HEK293 (cell line): ENCODE measurements around the gene ADAMTS12.

Source experiments
- CTCF ChIA-PET: fragments of 350-600 bp; formaldehyde crosslinking; extraction: SDS; loops from one replicate; lab custom pipeline; 2021; ENCODE audit warnings: antibody characterized with exemption; lab: Yijun Ruan, JAX
- POLR2A ChIA-PET: fragments of 300-600 bp; formaldehyde crosslinking; extraction: SDS; loops from one replicate; lab custom pipeline; 2020; ENCODE audit warnings: antibody characterized with exemption, inconsistent platforms; lab: Yijun Ruan, JAX
- H3K27ac ChIP-seq: fragments of 200-500 bp; sonication (Bioruptor generic); 2 replicates; pipeline ENCODE4 v1.5.1; 2014; ENCODE audit warnings: low read depth, low read length, control low read depth, inconsistent platforms; ENCODE audit errors: extremely low read depth
- H3K36me3 ChIP-seq, 2 experiments: fragments of 200-500 bp in 1 of 2; sonication (Bioruptor generic) in 1 of 2; 1 replicate in 1 of 2; 2 replicates in 1 of 2; pipeline ENCODE4 v1.5.1; 2014 to 2017; ENCODE audit warnings: inconsistent platforms in 2 of 2, low read length in 2 of 2; ENCODE audit not compliant: control insufficient read depth in 2 of 2, insufficient read depth in 1 of 2
- H3K4me1 ChIP-seq: fragments of 200-500 bp; sonication (Bioruptor generic); 2 replicates; pipeline ENCODE4 v1.5.1; 2014; ENCODE audit warnings: mild to moderate bottlenecking, low read length, inconsistent platforms; ENCODE audit not compliant: control insufficient read depth, insufficient read depth
- H3K4me3 ChIP-seq: 2 replicates; pipeline ENCODE4 v1.5.1; 2011; ENCODE audit warnings: low read depth, mild to moderate bottlenecking, control low read depth, low read length, moderate library complexity
- H3K9me3 ChIP-seq: fragments of 200-500 bp; sonication (Bioruptor generic); 2 replicates; pipeline ENCODE4 v1.5.1; 2014; ENCODE audit warnings: low read depth, low read length, inconsistent platforms; ENCODE audit not compliant: control insufficient read depth, insufficient read depth
- CTCF ChIP-seq: fragments of 450-650 bp; formaldehyde crosslinking; IDR thresholded peaks from 2 replicates; pipeline ENCODE4 v1.5.1; 2016; ENCODE audit warnings: missing biosample characterization, missing genetic modification characterization
- KLF9 ChIP-seq: fragments of 450-650 bp; formaldehyde crosslinking; IDR thresholded peaks from 2 replicates; pipeline ENCODE4 v1.5.1; 2016; ENCODE audit warnings: missing biosample characterization, missing genetic modification characterization, low read depth
- ZBTB10 ChIP-seq: fragments of 450-650 bp; formaldehyde crosslinking; IDR thresholded peaks from 2 replicates; pipeline ENCODE4 v1.5.1; 2016; ENCODE audit warnings: missing biosample characterization, missing genetic modification characterization
- ZBTB6 ChIP-seq: fragments of 450-650 bp; formaldehyde crosslinking; IDR thresholded peaks from 2 replicates; pipeline ENCODE4 v1.5.1; 2017; ENCODE audit warnings: missing biosample characterization, missing genetic modification characterization
- ZNF121 ChIP-seq: fragments of 450-650 bp; formaldehyde crosslinking; IDR thresholded peaks from 2 replicates; pipeline ENCODE4 v1.5.1; 2016; ENCODE audit warnings: missing biosample characterization, missing genetic modification characterization
- ZNF221 ChIP-seq: fragments of 450-650 bp; formaldehyde crosslinking; IDR thresholded peaks from 2 replicates; pipeline ENCODE4 v1.5.1; 2017; ENCODE audit warnings: missing biosample characterization, missing genetic modification characterization, borderline replicate concordance
- ZNF292 ChIP-seq: fragments of 450-650 bp; formaldehyde crosslinking; IDR thresholded peaks from 2 replicates; pipeline ENCODE4 v1.5.1; 2016; ENCODE audit warnings: low read depth, missing biosample characterization, missing genetic modification characterization, borderline replicate concordance
- ZNF341 ChIP-seq: fragments of 450-650 bp; formaldehyde crosslinking; IDR thresholded peaks from 2 replicates; pipeline ENCODE4; 2016; ENCODE audit warnings: low read depth, missing biosample characterization, missing genetic modification characterization
- ZNF423 ChIP-seq: fragments of 450-650 bp; formaldehyde crosslinking; IDR thresholded peaks from 2 replicates; pipeline ENCODE4 v1.5.1; 2016; ENCODE audit warnings: missing biosample characterization, missing genetic modification characterization
- ZNF518A ChIP-seq: fragments of 450-650 bp; formaldehyde crosslinking; conservative IDR thresholded peaks from 2 replicates; pipeline ENCODE4 v1.5.1; 2016; ENCODE audit warnings: low read depth, missing biosample characterization, missing genetic modification characterization
- ZNF530 ChIP-seq: fragments of 450-650 bp; formaldehyde crosslinking; IDR thresholded peaks from 2 replicates; pipeline ENCODE4 v1.5.1; 2016; ENCODE audit warnings: low read depth, missing biosample characterization, missing genetic modification characterization
- ZNF776 ChIP-seq: fragments of 450-650 bp; formaldehyde crosslinking; IDR thresholded peaks from 2 replicates; pipeline ENCODE4 v1.5.0; 2017; ENCODE audit warnings: missing biosample characterization, missing genetic modification characterization, borderline replicate concordance
- ZSCAN4 ChIP-seq: fragments of 450-650 bp; formaldehyde crosslinking; IDR thresholded peaks from 2 replicates; pipeline ENCODE4 v1.5.1; 2017; ENCODE audit warnings: missing biosample characterization, missing genetic modification characterization

Gene ADAMTS12

GRCh38 chr5:33701951-33702350 is 189.8 kb downstream of the ADAMTS12 start:
- ChIA-PET POLR2A (no interaction called here), CTCF (interaction anchor here (1.7 kb wide), 1 partner anchor 113 kb away, joined by 4 read pairs; no protein-coding TSS in a partner anchor)
- Histone ChIP-seq H3K9me3 (no peaks in the 10 kb centered on the region; the same call in 1 of the 2 replicates), H3K27ac (no peak overlapping the region), H3K4me3 (no peak overlapping the region), H3K4me1 (no peaks in the 10 kb centered on the region), H3K36me3 (no peaks in the 10 kb centered on the region)
- no peak for TF ChIP-seq ZNF530
- no peak for TF ChIP-seq ZNF776 (tag by site-specific recombination)
- TF ChIP-seq ZBTB10 (tag by site-specific recombination) = no peak
- no peak for TF ChIP-seq CTCF
- TF ChIP-seq ZNF341 (tag by site-specific recombination) = no peak
- TF ChIP-seq ZBTB6 = no peak
- TF ChIP-seq ZNF292 (tag by site-specific recombination) = no peak
- TF ChIP-seq ZNF221 (tag by site-specific recombination) = no peak
- no peak for TF ChIP-seq ZNF423 (tag by site-specific recombination)
- no peak for TF ChIP-seq ZNF121 (tag by site-specific recombination)
- no peak for TF ChIP-seq ZNF518A (tag by site-specific recombination)
- TF ChIP-seq ZSCAN4 (tag by site-specific recombination) = no peak
- no peak for TF ChIP-seq KLF9 (tag by site-specific recombination)
